Activated T-cell treated with anti-CD3 and anti-CD28 coated beads for 48 hours (primary cell): ENCODE data around the gene NLRP13.
"Not testable (repeated sequence)": the region's sequence is repeated elsewhere in the genome, so short reads cannot be mapped to it uniquely, and the experiment has no call there.

ENCODE experiments used
- DNase-seq: peaks from one replicate; pipeline ENCODE4 v3.0.0-alpha.2; 2020; ENCODE audit warnings: low read depth

The NLRP13 gene

GRCh38 chr19:55931936-55932386 is at the start of gene NLRP13:
Gene NLRP13, minus strand, starts transcription at chr19:55932336. Its CDS starts 25 bp downstream, at chr19:55932311.
- no peak for DNase-seq

GRCh38 chr19:55980415-55980814 is 48.3 kb upstream of the NLRP13 start:
- DNase-seq = no peak

GRCh38 chr19:55973982-55974381 is 41.8 kb upstream of the NLRP13 start:
- DNase-seq = no peak

- no peak for DNase-seq
Measured at GRCh38 chr19:55962186-55962585, 30.1 kb upstream of the NLRP13 start.

GRCh38 chr19:55959996-55960675 is 28.0 kb upstream of the NLRP13 start:
- no peak for DNase-seq

- DNase-seq = no peak
Measured at GRCh38 chr19:55958356-55958755, 26.2 kb upstream of the NLRP13 start.

- no peak for DNase-seq
Measured at GRCh38 chr19:55956431-55956830, 24.3 kb upstream of the NLRP13 start.

- not testable (repeated sequence) for DNase-seq
Measured at GRCh38 chr19:55950566-55950965, 18.4 kb upstream of the NLRP13 start.

GRCh38 chr19:55947532-55947931 is 15.4 kb upstream of the NLRP13 start, which contains the start of gene NLRP8:
Gene NLRP8, plus strand, starts transcription at chr19:55947832.
- no peak for DNase-seq

- DNase-seq = no peak
Measured at GRCh38 chr19:55940306-55940705, 8.2 kb upstream of the NLRP13 start.

- no peak for DNase-seq
Measured at GRCh38 chr19:55939206-55939605, 7.1 kb upstream of the NLRP13 start.

GRCh38 chr19:55935206-55935605 is 3.1 kb upstream of the NLRP13 start:
- DNase-seq = no peak

GRCh38 chr19:55930996-55931515 is 1.1 kb downstream of the NLRP13 start:
- DNase-seq = no peak

GRCh38 chr19:55929258-55929657 is 2.9 kb downstream of the NLRP13 start:
- DNase-seq = not testable (repeated sequence)

- no peak for DNase-seq
Measured at GRCh38 chr19:55927991-55928390, 4.1 kb downstream of the NLRP13 start.

GRCh38 chr19:55923556-55923955 is 8.6 kb downstream of the NLRP13 start:
- no peak for DNase-seq

- DNase-seq = no peak
Measured at GRCh38 chr19:55913643-55914268, 18.4 kb downstream of the NLRP13 start.

GRCh38 chr19:55912916-55913315 is 19.2 kb downstream of the NLRP13 start:
- DNase-seq = no peak

- DNase-seq = no peak
Measured at GRCh38 chr19:55909801-55910200, 22.3 kb downstream of the NLRP13 start.

GRCh38 chr19:55907746-55908145 is 24.4 kb downstream of the NLRP13 start:
- DNase-seq = no peak

GRCh38 chr19:55907286-55907685 is 24.9 kb downstream of the NLRP13 start:
- no peak for DNase-seq

GRCh38 chr19:55902080-55902751 is 29.9 kb downstream of the NLRP13 start:
- DNase-seq = no peak
